Inflammatory macrophage treated with lipopolysaccharide for 4 hours (primary cell): ENCODE data around the gene DENND6A.
A peak's percentile ranks its signal among the peaks of the same experiment; 100 is the strongest.
"Not testable (repeated sequence)": the region's sequence is repeated elsewhere in the genome, so short reads cannot be mapped to it uniquely, and the experiment has no call there.

ENCODE experiments used
- DNase-seq: peaks from one replicate; pipeline ENCODE4 v3.0.0-alpha.2; 2020

DENND6A gene

DNA sequence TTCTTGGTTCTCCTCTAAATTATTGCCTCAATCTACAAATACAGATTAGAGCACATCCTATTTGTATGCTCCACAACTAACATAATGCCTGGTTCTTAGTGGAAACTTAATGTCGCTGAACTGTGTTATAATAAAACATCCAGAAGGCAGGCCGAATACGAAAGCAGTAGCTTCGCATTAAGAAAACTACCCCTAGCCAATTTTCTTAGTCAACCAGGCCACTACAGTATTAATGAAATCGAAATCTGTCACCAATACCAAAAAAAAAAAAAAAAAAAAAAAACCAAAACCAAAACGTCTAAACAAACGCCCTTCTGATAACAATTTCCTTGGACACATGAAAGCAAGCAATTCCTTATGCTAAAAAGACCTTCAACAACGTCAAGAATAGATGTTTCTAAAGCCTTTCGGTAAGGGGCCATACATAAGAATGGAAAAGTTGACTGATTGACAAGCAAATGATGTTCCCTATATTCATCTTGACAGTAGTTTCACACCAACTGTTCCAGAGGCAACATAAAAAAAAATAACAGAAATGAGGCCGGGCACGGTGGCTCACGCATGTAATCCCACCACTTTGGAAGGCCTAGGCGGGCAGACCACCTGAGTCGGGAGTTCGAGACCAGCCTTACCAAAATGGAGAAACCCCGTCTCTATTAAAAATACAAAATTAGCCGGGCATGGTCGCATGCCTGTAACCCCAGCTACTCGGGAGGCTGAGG lies 1.3 kb downstream of the DENND6A start:
- peak; percentile 37 for DNase-seq

GRCh38 chr3:57689367-57690053 lies 3.4 kb downstream of the DENND6A start:
- DNase-seq, result no peak

GRCh38 chr3:57688291-57688690 lies 4.6 kb downstream of the DENND6A start:
- DNase-seq, result no peak

DNA sequence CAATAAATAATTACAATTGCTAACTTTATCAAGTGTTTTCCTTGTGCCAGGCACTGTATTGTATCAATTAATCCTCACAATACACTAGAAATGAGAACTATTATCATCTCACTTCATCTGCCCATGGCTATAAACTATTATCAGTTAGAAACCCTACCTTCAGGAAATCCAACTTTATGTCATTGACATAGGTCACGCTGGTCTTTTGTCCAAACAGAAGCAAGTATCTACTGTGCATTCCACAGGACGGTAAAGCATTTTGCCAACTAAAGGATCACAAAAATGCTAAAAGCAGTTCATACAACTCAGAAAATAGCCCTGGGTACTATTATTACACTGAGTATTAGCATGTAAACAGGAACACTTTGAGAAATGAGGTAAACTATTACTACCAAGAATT lies 9.6 kb downstream of the DENND6A start:
- DNase-seq, result no peak

- DNase-seq, result no peak
These were observed 10.6 kb downstream of the DENND6A start for GRCh38 chr3:57682284-57682683.

GRCh38 chr3:57681691-57682090 lies 11.2 kb downstream of the DENND6A start:
- no peak for DNase-seq

GRCh38 chr3:57680046-57680445 lies 12.8 kb downstream of the DENND6A start:
- DNase-seq, result no peak

DNA sequence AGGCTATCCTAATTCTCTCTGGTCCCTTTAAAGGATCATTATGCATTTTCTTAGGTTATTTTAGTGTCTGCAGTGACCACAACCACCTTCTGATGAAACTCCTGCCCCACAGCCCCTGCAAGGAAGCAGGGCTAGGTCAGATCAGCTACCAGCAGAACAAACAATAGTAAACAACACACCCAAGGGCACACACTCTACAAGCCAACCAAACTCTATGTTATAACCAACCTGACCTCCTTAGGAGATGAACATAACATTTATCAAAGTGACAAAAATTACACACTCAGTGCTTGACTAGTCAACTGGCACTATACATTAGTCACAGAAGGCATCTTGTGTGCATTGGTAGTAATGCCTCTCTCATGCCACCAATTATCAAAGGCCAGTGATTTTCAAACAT lies 17.3 kb downstream of the DENND6A start:
- no peak for DNase-seq

DNA sequence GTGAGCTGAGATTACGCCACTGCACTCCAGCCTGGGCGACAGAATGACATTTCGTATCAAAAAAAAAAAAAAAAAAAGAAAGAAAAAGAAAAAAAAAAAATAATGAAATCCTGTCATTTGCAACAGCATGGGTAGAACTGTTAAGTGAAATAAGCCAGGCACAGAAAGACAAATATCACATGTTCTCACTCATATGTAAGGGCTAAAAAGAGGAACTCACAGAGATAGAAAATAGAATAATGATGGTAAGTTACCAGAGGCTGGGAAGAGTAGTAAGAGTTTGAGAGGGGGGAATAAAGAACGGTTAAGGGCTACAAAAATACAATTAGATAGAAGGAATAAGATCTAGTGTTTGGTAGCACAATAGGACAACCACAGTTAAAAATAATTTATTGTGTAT lies 19.7 kb downstream of the DENND6A start:
- DNase-seq, result peak; percentile 67

GRCh38 chr3:57670543-57670942 lies 22.3 kb downstream of the DENND6A start:
- no peak for DNase-seq

- peak; percentile 6 for DNase-seq
These were observed 31.5 kb downstream of the DENND6A start for GRCh38 chr3:57661404-57661803.

GRCh38 chr3:57659806-57660439 lies 33.0 kb downstream of the DENND6A start:
- DNase-seq, result peak; percentile 62

DNA sequence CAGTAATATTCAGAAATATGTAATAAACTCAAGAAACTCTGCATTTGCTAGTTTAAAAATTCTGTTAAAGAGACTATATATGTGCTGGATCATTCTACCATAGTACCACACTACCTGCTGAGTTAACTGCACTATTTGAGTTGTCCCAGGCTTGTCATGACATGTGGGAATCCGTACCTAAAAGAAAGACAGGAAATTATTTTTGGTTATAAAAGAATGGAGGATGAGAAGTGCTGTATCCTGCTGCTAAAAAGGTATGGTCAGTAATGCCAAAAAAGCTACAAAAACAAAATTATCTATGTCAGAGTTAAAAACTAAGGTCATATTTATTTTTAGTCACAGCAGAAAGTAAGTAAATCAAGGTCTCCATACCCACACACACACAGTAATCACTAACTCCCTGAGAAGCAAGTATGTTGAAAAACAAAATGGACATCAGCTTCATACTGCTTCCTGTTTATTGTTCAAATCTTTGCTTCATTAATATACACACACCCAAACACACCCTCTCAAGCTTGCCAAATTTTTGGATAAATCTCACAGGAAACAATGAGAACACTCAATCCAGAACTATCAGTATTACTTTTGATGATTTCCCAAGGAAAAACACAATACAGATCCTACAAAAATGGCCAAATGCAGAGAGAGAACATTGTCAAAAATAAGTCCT lies 33.7 kb downstream of the DENND6A start:
- DNase-seq, result no peak

GRCh38 chr3:57658536-57658935 lies 34.3 kb downstream of the DENND6A start:
- DNase-seq, result no peak

DNA sequence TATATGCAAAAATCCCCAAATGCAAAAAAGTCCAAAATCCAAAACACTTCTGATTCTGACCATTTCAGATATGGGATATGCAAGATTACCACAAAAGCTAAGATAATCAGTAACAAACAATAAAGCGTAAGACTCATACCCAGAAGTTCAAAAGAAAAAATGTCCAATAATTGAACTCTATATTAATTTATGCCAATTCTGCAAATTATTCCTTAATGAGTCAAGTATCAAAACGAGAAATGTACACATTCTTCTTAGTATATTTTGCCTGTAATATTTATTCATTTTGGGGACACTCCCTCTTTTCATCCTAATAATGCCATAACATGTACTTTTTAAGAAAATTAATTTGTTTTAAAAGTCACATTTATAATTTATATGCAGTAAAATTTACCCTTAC lies 37.1 kb downstream of the DENND6A start:
- no peak for DNase-seq

GRCh38 chr3:57654267-57654666 lies 38.6 kb downstream of the DENND6A start:
- no peak for DNase-seq

DNA sequence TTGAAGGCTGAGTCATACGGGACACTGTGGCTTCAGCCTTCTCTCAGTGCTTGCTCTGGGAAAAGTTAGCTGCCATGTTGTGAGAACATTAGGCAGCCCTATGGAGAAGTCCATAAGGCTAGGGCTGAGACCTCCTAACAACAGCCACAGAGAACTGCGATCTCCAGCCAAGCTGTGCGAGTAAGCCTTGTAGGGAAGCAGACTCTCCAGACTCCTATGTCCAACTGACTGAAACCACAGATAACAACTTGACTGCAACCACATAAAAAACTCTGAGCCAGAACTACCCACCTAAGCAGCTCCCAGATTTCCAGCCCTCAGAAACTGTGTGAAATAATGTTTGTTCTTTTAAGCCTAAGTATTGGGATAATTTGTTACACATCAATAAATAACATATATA lies 40.7 kb downstream of the DENND6A start:
- no peak for DNase-seq

DNA sequence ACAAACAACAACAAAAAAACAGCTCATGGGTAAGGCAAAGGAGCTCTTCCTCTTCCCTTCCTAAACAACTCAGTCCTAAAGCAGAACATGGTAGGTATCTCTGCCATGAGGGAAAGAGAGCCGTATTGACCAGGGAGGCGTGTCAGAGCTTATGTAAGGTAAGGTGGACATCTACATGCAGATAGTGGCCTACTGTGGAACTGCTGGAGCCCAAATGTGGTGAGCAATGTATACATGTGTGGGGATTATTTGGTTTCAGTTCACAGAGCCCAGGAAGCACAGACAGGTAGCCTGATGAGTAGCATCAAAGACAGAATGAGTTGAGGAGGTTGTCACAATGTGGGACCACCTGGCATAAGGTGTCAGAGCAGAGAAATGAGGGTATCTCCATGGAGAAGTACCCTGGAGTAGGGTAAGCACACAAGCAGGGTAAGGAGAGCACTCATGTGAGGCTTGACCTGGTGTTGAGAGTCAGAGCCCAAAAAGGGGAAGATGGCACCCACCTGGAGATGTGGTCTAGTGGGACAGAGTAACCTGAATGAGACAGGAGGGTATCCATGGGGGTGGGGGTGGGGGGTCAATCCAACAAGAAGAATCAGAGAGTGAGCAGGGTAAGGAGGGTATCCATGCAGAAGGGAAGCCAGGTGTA lies 45.5 kb downstream of the DENND6A start:
- no peak for DNase-seq

DNA sequence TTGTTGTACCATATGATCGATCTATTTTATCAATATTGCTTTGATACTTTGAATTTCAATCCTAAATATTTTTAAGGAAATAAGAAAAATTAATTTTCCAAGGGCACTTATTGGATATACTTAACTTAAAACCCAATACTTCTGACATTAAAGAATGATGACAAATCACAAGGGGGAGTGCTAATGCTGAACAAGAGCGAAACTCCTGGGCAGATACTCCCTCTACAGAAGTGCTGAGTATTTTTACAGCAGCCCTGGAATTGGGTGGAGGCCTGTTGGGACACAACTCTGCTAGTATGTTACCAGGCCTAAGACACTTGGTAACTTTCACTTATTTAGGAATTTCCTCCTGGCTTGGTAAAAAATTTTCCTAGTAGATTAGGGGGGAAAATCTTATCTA lies 46.2 kb downstream of the DENND6A start:
- peak; percentile 18 for DNase-seq

- DNase-seq, result no peak
These were observed 48.1 kb downstream of the DENND6A start for GRCh38 chr3:57644740-57645139.

DNA sequence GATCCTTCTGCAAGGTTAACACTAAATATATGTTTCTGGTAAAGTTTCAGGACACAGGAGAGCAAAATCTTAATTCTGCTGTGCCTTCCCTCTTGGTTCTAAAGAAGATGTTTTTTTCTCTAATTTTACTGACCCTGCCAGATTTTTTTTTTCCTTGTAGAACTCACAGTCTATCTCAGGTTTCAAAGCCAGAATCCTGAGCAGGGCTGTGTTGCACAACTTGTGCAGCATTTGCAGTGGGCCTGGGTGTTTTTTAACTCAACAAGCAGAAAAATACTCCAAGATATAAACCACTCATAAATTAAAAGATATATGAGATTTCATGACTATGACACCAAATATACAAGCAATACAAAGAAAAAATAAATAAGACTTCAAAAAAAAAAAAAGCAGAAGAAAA lies 55.5 kb downstream of the DENND6A start:
- no peak for DNase-seq

DNA sequence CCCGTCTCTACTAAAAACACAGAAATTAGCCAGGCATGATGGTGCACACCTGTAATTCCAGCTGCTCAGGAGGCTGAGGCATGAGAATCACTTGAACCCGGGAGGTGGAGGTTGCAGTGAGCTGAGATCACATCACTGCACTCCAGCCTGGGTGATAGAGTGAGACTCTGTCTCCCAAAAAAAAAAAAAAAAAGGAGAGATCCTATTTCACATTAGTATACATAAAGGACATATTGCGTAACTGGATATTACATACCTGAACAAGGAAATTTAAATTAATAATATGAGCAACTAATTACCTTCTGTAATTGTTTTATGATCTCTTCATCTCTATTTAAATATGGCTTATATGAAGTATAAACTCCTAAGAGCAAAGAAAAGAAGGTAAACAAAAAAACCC lies 58.6 kb downstream of the DENND6A start:
- DNase-seq, result not testable (repeated sequence)

DNA sequence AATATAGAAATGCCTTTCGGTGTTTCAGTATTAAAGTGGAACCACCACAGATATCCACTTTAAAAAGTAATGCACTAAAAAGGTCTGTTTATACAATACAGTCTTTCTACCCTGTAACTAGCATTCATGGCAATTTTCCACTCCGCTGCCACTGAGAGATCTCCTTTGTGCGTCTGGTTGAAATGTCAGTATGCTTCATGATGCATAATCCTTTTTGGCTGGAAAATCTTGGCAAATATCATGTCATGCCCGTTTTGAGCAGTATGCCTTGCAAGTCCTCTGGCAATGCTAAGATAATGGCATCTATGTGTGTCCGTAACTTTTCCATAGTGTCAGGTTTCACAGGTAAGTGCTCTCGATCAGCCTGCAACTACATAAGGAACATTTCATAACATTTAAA lies 64.9 kb downstream of the DENND6A start:
- no peak for DNase-seq
